ENCODE data around the gene PPP6R2. TPM values are rescaled to one million over a fixed set of nuclear protein-coding genes. Genes with fewer than 3 reads are reported as not detected.

Gene PPP6R2
- polyA plus RNA-seq, 3 donors: 9.1 to 74.5 (median 10.3) TPM

DNA sequence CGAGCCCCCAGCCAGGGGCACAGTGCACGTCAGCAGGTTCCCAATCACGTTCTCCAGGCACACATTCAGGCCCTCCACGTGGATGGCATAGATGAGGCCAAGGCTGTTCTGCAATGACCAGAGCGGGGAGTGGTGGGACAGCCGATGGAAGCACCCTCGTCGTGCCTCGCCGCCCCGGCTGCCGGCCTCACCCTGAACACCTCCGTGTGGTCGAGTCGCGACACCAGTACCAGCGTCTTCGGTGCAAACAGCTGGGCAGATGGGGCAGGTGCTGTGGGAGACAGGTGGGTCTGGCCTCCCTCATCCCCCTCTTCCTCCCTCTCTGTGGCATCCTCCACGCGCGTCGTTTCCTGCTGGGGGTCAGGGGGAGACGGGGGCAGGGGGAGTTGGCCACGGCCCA is 124.2 kb downstream of the PPP6R2 start:
- WGBS (ENCODE audit: insufficient coverage): 97% methylated on average over 12 of the region's 24 CpGs
- Mint-ChIP-seq H3K4me3 (no peak overlapping the region), H3K27ac (no peak overlapping the region), H3K9me3 (no peaks in the 10 kb centered on the region), H3K36me3 (peaks cover 45 to 64% of the 10 kb centered on the region in 2 donors), H3K27me3 (ENCODE audit: low read depth in 3 of 3) (peaks cover 0 to 2% (median 2%) of the 10 kb centered on the region in 3 donors), H3K4me1 (peaks cover 32% of the 10 kb centered on the region)
- TF ChIP-seq, protein P1, sequence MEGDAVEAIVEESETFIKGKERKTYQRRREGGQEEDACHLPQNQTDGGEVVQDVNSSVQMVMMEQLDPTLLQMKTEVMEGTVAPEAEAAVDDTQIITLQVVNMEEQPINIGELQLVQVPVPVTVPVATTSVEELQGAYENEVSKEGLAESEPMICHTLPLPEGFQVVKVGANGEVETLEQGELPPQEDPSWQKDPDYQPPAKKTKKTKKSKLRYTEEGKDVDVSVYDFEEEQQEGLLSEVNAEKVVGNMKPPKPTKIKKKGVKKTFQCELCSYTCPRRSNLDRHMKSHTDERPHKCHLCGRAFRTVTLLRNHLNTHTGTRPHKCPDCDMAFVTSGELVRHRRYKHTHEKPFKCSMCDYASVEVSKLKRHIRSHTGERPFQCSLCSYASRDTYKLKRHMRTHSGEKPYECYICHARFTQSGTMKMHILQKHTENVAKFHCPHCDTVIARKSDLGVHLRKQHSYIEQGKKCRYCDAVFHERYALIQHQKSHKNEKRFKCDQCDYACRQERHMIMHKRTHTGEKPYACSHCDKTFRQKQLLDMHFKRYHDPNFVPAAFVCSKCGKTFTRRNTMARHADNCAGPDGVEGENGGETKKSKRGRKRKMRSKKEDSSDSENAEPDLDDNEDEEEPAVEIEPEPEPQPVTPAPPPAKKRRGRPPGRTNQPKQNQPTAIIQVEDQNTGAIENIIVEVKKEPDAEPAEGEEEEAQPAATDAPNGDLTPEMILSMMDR (IDR thresholded peaks at IDR 0.05): no peak
- H3K27ac ChIP-seq (ENCODE audit: low read depth in 1 of 2, low read length in 2 of 2): no peak overlapping the region
- H3K9me3 ChIP-seq (replicated peaks in 1 of 2; ENCODE audit: control insufficient read depth in 1 of 2, insufficient read depth in 1 of 2, low read length in 2 of 2): no peaks in the 10 kb centered on the region
- DNase-seq: no peak
- H3K79me2 ChIP-seq (ENCODE audit: insufficient read depth, low read length): peaks cover 36% of the 10 kb centered on the region
- H3K27me3 ChIP-seq (ENCODE audit: control insufficient read depth in 2 of 2, insufficient read depth in 2 of 2, low read length in 2 of 2): no peaks in the 10 kb centered on the region
- peaks cover 26 to 29% of the 10 kb centered on the region in 2 donors for H3K4me1 ChIP-seq (ENCODE audit: control insufficient read depth in 1 of 2, insufficient read depth in 2 of 2, low read length in 2 of 2)
- intact Hi-C loops (cut with micrococcal nuclease): no loop called here
- peaks cover 59% of the 10 kb centered on the region for H4K20me1 ChIP-seq (ENCODE audit: insufficient read depth, low read length)
- no peak overlapping the region for H3K4me2 ChIP-seq (replicated peaks; ENCODE audit: extremely low read depth, low read length, poor library complexity, severe bottlenecking)
- peaks cover 53 to 61% of the 10 kb centered on the region in 2 donors for H3K36me3 ChIP-seq (replicated peaks in 1 of 2; ENCODE audit: control insufficient read depth in 1 of 2, insufficient read depth in 2 of 2, low read length in 2 of 2)
- no peak overlapping the region for H3K4me3 ChIP-seq (replicated peaks in 1 of 3; ENCODE audit: low read depth in 2 of 3, low read length in 3 of 3)
- no peak overlapping the region for H2AFZ ChIP-seq (ENCODE audit: insufficient read depth, low read depth, low read length, poor library complexity, severe bottlenecking)
- H3K9ac ChIP-seq (ENCODE audit: insufficient read depth, low read length, poor library complexity, severe bottlenecking): no peak overlapping the region

DNA sequence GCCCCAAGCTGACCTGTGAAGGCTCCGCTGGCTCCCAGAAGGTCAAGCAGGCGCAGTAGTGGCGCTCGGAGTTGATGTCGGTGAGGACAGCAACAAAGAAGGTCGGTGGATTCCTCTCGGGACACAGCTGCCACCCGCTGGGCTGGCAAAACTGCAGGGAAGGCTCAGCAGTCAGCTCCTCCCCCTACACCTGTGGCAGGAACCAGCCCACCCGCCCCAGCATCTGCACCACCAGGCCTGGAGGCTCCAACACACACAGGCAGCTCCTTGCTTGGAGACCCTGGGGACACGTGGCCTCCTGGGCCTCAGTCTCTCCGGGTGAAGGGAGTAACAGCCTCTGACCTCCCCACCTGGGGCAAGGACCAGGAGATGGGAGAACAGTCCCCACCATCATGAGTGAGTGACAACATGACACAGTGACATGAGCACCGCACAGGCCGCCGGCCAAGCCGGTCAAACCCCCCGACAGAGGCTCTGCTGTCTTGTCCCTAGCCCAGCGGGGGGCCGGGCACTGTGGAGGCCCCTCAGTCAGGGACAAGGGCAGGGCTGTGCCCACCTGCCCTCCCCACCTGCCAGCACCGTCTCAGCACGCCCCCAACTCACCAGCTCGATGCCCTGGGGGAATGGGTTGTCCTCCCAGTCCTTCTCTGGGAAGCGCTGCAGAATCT is 124.8 kb downstream of the PPP6R2 start:
- H3K9ac ChIP-seq (ENCODE audit: insufficient read depth, low read length, poor library complexity, severe bottlenecking): no peak overlapping the region
- H3K4me2 ChIP-seq (replicated peaks; ENCODE audit: extremely low read depth, low read length, poor library complexity, severe bottlenecking): no peak overlapping the region
- DNase-seq: no peak
- WGBS (ENCODE audit: insufficient coverage): 96% methylated on average over 19 of the region's 22 CpGs
- peaks cover 64% of the 10 kb centered on the region for H4K20me1 ChIP-seq (ENCODE audit: insufficient read depth, low read length)
- TF ChIP-seq, protein P1 (IDR thresholded peaks at IDR 0.05): no peak
- no peak overlapping the region for H3K4me3 ChIP-seq (replicated peaks in 1 of 3; ENCODE audit: low read depth in 2 of 3, low read length in 3 of 3)
- H3K4me1 ChIP-seq (ENCODE audit: control insufficient read depth in 1 of 2, insufficient read depth in 2 of 2, low read length in 2 of 2): peaks cover 27 to 35% of the 10 kb centered on the region in 2 donors
- no peak overlapping the region for H3K27ac ChIP-seq (ENCODE audit: low read depth in 1 of 2, low read length in 2 of 2)
- peaks cover 48 to 55% of the 10 kb centered on the region in 2 donors for H3K36me3 ChIP-seq (replicated peaks in 1 of 2; ENCODE audit: control insufficient read depth in 1 of 2, insufficient read depth in 2 of 2, low read length in 2 of 2)
- Mint-ChIP-seq H3K27ac (no peak overlapping the region), H3K36me3 (peaks cover 42 to 61% of the 10 kb centered on the region in 2 donors), H3K27me3 (ENCODE audit: low read depth in 3 of 3) (peaks cover 0 to 2% (median 2%) of the 10 kb centered on the region in 3 donors), H3K9me3 (no peaks in the 10 kb centered on the region), H3K4me3 (no peak overlapping the region), H3K4me1 (peaks cover 37% of the 10 kb centered on the region)
- no peaks in the 10 kb centered on the region for H3K9me3 ChIP-seq (replicated peaks in 1 of 2; ENCODE audit: control insufficient read depth in 1 of 2, insufficient read depth in 1 of 2, low read length in 2 of 2)
- H3K27me3 ChIP-seq (ENCODE audit: control insufficient read depth in 2 of 2, insufficient read depth in 2 of 2, low read length in 2 of 2): no peaks in the 10 kb centered on the region
- H3K79me2 ChIP-seq (ENCODE audit: insufficient read depth, low read length): peaks cover 42% of the 10 kb centered on the region
- no peak overlapping the region for H2AFZ ChIP-seq (ENCODE audit: insufficient read depth, low read depth, low read length, poor library complexity, severe bottlenecking)
- intact Hi-C loops (cut with micrococcal nuclease): no loop called here
